Natural killer cell treated with Interleukin-12 subunit alpha and Interleukin-12 subunit beta and Interleukin-15 and Interleukin-18, amount 100 ng/mL, for 72 hours (primary cell): ENCODE data around the gene PBX1. TPM values are rescaled to one million over a fixed set of nuclear protein-coding genes. Genes with fewer than 3 reads are reported as not detected.

Experiments
- ATAC-seq, 2 donors: fragments of 150-1000 bp; cut with Tn5 transposase in 1 of 2; sonication (Bioruptor Pico), chemical (Tn5 transposase) in 1 of 2; 2 replicates each; pipeline ENCODE4 v1.10.0; 2021
- DNase-seq: peaks from one replicate; pipeline ENCODE4 v3.0.0; 2022; ENCODE audit warnings: low spot score
- H3K27ac Mint-ChIP-seq, 2 donors: 1 replicate in 1 of 2; 2 replicates in 1 of 2; pipeline ENCODE4 v1.8.0; 2022; ENCODE audit warnings: mixed read lengths in 2 of 2, mild to moderate bottlenecking in 1 of 2, moderate library complexity in 1 of 2
- H3K27me3 Mint-ChIP-seq, 2 donors: 1 replicate in 1 of 2; 2 replicates in 1 of 2; pipeline ENCODE4 v1.8.0; 2022; ENCODE audit warnings: mixed read lengths in 2 of 2
- H3K36me3 Mint-ChIP-seq: one replicate; pipeline ENCODE4 v1.8.0; 2022; ENCODE audit warnings: mixed read lengths
- H3K4me1 Mint-ChIP-seq, 2 donors: 1 replicate in 1 of 2; 2 replicates in 1 of 2; pipeline ENCODE4 v1.8.0; 2022; ENCODE audit warnings: low read depth in 2 of 2, mixed read lengths in 2 of 2, mild to moderate bottlenecking in 1 of 2
- H3K4me3 Mint-ChIP-seq: one replicate; pipeline ENCODE4 v1.8.0; 2022; ENCODE audit warnings: mixed read lengths
- H3K9me3 Mint-ChIP-seq: 2 replicates; pipeline ENCODE4 v1.8.0; 2022; ENCODE audit warnings: mixed read lengths
- total RNA-seq, 2 donors: library from RNA; stranded (reverse); gene quantifications; one replicate each; pipeline ENCODE4 v1.2.3, GENCODE V29; 2022

The PBX1 gene
- total RNA-seq, 2 donors from 2014 or later, result 0.53 TPM; not detected in 1

DNA sequence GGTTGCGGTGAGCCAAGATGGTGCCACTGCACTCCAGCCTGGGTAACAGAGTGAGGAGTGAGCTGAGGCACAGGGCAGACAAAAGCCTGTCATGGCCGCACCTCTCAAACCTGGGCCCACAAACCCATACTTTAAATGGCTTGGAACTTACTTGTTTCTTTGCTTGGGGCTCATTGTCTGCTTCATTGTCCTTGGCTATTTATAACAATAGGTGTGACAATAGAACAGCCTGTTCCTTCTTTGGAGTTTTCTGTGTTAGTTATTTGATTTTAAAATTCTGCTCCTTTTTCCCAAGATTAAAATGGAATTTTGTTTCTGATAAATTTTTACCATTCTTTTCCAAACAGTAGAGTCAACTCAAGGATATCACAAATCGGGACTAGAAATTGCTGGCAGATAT is 94.7 kb downstream of the PBX1 start:
- ATAC-seq (no peak), DNase-seq (no peak)
- peaks cover 3% of the 10 kb centered on the region for H3K9me3 Mint-ChIP-seq
- peaks cover 30 to 36% of the 10 kb centered on the region in 2 donors for H3K27me3 Mint-ChIP-seq
- no peaks in the 10 kb centered on the region for H3K36me3 Mint-ChIP-seq
- peaks cover 13 to 16% of the 10 kb centered on the region in 2 donors for H3K4me1 Mint-ChIP-seq
- no peak overlapping the region for H3K4me3 Mint-ChIP-seq
- no peak overlapping the region for H3K27ac Mint-ChIP-seq

DNA sequence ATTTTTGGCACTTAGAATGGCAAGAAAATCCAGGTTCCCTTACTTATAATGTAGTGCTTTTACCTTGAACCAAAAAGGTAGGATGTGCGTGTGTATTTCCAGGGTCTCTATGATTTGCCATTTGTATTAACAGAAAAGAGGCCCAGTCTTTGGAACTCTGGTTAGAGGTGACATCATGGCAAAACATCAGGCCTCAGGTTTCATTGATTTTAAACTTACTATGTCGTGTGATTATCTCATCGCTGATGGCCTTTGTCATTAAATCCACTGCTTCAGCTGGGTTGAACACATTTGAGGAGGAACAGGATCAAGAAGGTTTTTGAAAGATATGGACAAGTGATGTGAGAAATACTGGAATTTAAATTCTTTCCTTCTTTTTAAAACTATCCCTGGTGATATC is 95.2 kb downstream of the PBX1 start:
- H3K4me1 Mint-ChIP-seq, result peaks cover 13 to 14% of the 10 kb centered on the region in 2 donors
- ATAC-seq (no peak), DNase-seq (no peak)
- peaks cover 3% of the 10 kb centered on the region for H3K9me3 Mint-ChIP-seq
- no peaks in the 10 kb centered on the region for H3K36me3 Mint-ChIP-seq
- peaks cover 30 to 36% of the 10 kb centered on the region in 2 donors for H3K27me3 Mint-ChIP-seq
- H3K4me3 Mint-ChIP-seq, result no peak overlapping the region
- H3K27ac Mint-ChIP-seq, result no peak overlapping the region

DNA sequence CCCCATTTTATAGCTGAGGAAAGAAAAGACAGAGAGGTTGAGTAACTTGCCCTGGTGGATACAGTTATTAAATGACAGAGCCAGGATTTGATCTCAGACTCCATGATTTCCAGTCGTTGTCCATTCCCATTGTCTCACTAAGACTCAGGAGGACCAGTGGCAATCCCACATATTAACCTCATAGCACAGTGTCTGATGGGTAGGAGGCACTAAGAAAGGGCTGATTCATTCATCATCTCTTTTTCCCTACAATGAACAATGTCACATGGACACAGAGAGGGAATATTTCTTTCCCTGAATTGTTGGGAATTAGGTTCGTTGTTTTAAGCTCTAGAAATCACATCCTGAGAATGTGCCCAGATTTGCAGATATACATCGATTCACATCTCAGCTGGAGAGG is 99.9 kb downstream of the PBX1 start:
- Mint-ChIP-seq H3K9me3 (no peaks in the 10 kb centered on the region), H3K27me3 (peaks cover 30 to 38% of the 10 kb centered on the region in 2 donors), H3K4me3 (no peak overlapping the region), H3K4me1 (peaks cover 28 to 29% of the 10 kb centered on the region in 2 donors), H3K36me3 (peaks cover 5% of the 10 kb centered on the region), H3K27ac (no peak overlapping the region)
- ATAC-seq (no peak), DNase-seq (no peak)

DNA sequence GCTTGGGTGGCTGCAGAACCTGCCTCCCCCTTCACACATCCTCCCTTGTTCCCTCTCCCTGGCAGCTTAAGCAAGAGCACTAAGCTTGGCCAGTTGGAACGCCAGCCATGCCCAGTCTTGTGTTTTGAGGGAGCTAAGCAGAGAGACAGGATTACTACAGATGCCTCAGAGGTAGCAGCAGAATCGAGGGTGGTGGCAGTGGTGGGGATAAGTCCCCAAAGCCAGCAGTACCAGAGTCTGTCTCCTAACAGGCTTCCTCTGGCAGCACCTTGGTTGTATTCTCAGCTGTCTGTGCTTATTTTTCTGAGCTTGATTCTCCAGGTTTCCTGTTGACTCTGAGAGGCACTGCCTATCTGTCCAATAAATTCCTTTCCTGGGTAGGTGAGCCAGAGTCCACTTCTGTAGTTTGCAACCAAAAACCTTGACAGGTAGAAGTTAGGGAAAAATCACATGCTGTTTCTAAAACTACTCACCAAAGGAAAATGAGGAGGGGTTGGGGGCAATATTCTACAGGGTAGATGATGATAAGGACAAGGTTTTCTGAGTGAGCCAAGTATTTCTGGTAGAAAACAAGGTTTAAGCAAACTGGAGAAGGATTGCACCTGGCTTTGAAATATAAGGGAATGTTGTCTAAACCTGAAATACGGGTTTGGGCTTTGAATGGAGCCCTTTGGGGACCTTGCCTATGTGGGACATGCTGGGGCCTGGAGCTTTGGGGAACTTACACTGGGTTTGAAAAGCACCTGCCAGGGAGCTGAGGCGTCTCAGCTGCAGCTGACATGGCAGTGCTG is 100.8 kb downstream of the PBX1 start:
- no peak overlapping the region for H3K27ac Mint-ChIP-seq
- peak overlapping the region; percentile 40 for H3K4me3 Mint-ChIP-seq

DNA sequence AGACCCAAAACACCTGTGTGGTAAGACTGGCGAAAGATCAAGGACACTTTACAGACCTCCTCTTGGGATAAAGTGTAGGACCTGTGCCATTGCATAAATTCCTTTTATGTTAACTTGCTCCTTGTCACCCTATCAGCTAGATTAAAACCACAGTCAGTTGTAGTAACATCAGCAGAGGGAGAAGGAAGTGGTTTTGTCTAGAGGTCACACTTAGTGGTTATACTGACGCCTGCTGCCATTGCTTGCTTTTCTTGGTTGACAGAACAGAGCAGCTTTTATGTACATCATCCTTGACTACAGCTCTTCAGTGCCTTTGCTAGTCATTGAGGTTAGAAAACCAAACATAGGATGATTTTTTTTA is 101.4 kb downstream of the PBX1 start:
- H3K4me1 Mint-ChIP-seq, result peaks cover 38% of the 10 kb centered on the region in 2 donors
- peak overlapping the region; percentile 40 for H3K4me3 Mint-ChIP-seq
- DNase-seq, result peak; percentile 77

More for the DNA sequence above, 100.8 kb downstream of the PBX1 start:
- H3K4me1 Mint-ChIP-seq, result peaks cover 37 to 38% of the 10 kb centered on the region in 2 donors
- DNase-seq (no peak), ATAC-seq (no peak)
- peaks cover 3% of the 10 kb centered on the region for H3K9me3 Mint-ChIP-seq
- peaks cover 26 to 40% of the 10 kb centered on the region in 2 donors for H3K27me3 Mint-ChIP-seq
- peaks cover 10% of the 10 kb centered on the region for H3K36me3 Mint-ChIP-seq

DNA sequence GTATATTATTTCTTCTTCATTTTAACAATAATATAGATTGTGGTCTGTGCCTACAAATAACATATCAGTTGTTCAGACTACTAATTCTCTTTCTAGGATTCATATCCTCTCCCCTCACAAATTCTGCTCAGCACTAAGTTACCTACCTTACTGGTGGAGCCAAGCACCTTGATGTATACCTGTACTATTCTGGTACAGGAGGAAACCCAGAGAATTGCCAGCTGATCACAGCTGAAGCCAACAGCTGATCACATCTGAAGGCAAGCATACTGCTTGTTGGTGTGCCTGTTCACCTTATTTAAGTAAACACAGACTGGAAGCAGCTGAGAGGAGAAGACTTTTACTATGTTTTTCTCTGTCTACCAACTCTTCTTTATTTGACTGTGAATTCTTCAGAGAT is 101.8 kb downstream of the PBX1 start:
- ATAC-seq (no peak), DNase-seq (no peak)
- Mint-ChIP-seq H3K27me3 (peaks cover 24 to 38% of the 10 kb centered on the region in 2 donors), H3K4me3 (peak overlapping the region; percentile 40), H3K36me3 (peaks cover 10% of the 10 kb centered on the region), H3K4me1 (peaks cover 38% of the 10 kb centered on the region in 2 donors), H3K27ac (no peak overlapping the region), H3K9me3 (peaks cover 3% of the 10 kb centered on the region)

More for the DNA sequence above, 101.4 kb downstream of the PBX1 start:
- H3K9me3 Mint-ChIP-seq, result peaks cover 3% of the 10 kb centered on the region
- ATAC-seq, result peak; percentile 91 to 96
- H3K27ac Mint-ChIP-seq, result no peak overlapping the region
- H3K36me3 Mint-ChIP-seq, result peaks cover 10% of the 10 kb centered on the region
- peaks cover 26 to 39% of the 10 kb centered on the region in 2 donors for H3K27me3 Mint-ChIP-seq

- Mint-ChIP-seq H3K4me1 (peaks cover 38% of the 10 kb centered on the region in 2 donors), H3K9me3 (peaks cover 3% of the 10 kb centered on the region), H3K4me3 (no peak overlapping the region), H3K27ac (peak overlapping the region in 1 of 2 donors; percentile 52), H3K36me3 (peaks cover 10% of the 10 kb centered on the region), H3K27me3 (peaks cover 22 to 30% of the 10 kb centered on the region in 2 donors)
- DNase-seq (no peak), ATAC-seq (no peak)
Observed at GRCh38 chr1:164662462-164662861, 103.5 kb downstream of the PBX1 start.

GRCh38 chr1:164662955-164663354 is 104.0 kb downstream of the PBX1 start:
- Mint-ChIP-seq H3K27me3 (peaks cover 22 to 25% of the 10 kb centered on the region in 2 donors), H3K4me1 (peaks cover 38% of the 10 kb centered on the region in 2 donors), H3K27ac (peak overlapping the region; percentile 52 to 82)

GRCh38 chr1:164664127-164664526 is 105.1 kb downstream of the PBX1 start:
- H3K27ac Mint-ChIP-seq, result peak overlapping the region; percentile 2 to 82

More at GRCh38 chr1:164662955-164663354, 104.0 kb downstream of the PBX1 start:
- DNase-seq (no peak), ATAC-seq (no peak)
- H3K9me3 Mint-ChIP-seq, result peaks cover 3% of the 10 kb centered on the region
- peak overlapping the region; percentile 26 for H3K4me3 Mint-ChIP-seq
- H3K36me3 Mint-ChIP-seq, result peaks cover 10% of the 10 kb centered on the region

DNA sequence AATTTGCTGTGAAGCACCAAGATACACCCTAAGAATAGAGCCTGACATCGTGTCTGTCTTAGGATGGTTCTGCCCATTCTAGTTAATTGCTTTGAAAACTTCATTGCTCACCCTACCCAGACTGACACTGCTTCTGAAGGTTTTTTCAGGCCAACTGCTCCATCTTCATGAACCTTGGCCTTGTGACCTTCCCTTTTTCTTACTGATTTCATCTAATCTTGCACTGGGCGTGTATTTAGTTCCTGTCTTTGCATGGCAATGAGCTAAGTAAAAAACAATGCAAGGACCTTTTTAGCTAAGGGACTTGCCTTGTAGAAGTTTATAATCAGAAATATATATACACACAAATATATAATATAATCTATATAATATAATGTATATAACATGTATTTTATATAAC is 108.0 kb downstream of the PBX1 start:
- no peak overlapping the region for H3K4me3 Mint-ChIP-seq
- H3K36me3 Mint-ChIP-seq, result peaks cover 20% of the 10 kb centered on the region
- H3K27me3 Mint-ChIP-seq, result peaks cover 38 to 46% of the 10 kb centered on the region in 2 donors
- DNase-seq (no peak), ATAC-seq (no peak)
- H3K27ac Mint-ChIP-seq, result no peak overlapping the region
- peaks cover 19% of the 10 kb centered on the region in 2 donors for H3K4me1 Mint-ChIP-seq
- peaks cover 9% of the 10 kb centered on the region for H3K9me3 Mint-ChIP-seq

More at GRCh38 chr1:164664127-164664526, 105.1 kb downstream of the PBX1 start:
- peaks cover 13% of the 10 kb centered on the region for H3K36me3 Mint-ChIP-seq
- peaks cover 38% of the 10 kb centered on the region in 2 donors for H3K4me1 Mint-ChIP-seq
- ATAC-seq (peak; percentile 75 to 88), DNase-seq (peak; percentile 71)
- H3K27me3 Mint-ChIP-seq, result peaks cover 26 to 29% of the 10 kb centered on the region in 2 donors
- peak overlapping the region; percentile 26 for H3K4me3 Mint-ChIP-seq
- H3K9me3 Mint-ChIP-seq, result peaks cover 5% of the 10 kb centered on the region

GRCh38 chr1:164667600-164667999 is 108.6 kb downstream of the PBX1 start:
- ATAC-seq, result no peak
- Mint-ChIP-seq H3K4me3 (no peak overlapping the region), H3K27ac (no peak overlapping the region), H3K36me3 (peaks cover 20% of the 10 kb centered on the region), H3K4me1 (peaks cover 19% of the 10 kb centered on the region in 2 donors), H3K27me3 (peaks cover 41 to 51% of the 10 kb centered on the region in 2 donors), H3K9me3 (peaks cover 9% of the 10 kb centered on the region)
- DNase-seq, result no peak

- peaks cover 9% of the 10 kb centered on the region for H3K9me3 Mint-ChIP-seq
- H3K27me3 Mint-ChIP-seq, result peaks cover 39 to 48% of the 10 kb centered on the region in 2 donors
- H3K27ac Mint-ChIP-seq, result no peak overlapping the region
- no peak overlapping the region for H3K4me3 Mint-ChIP-seq
- H3K36me3 Mint-ChIP-seq, result peaks cover 15% of the 10 kb centered on the region
- DNase-seq (no peak), ATAC-seq (no peak)
- H3K4me1 Mint-ChIP-seq, result peaks cover 10 to 11% of the 10 kb centered on the region in 2 donors
Observed at GRCh38 chr1:164668491-164669400, 109.8 kb downstream of the PBX1 start.

DNA sequence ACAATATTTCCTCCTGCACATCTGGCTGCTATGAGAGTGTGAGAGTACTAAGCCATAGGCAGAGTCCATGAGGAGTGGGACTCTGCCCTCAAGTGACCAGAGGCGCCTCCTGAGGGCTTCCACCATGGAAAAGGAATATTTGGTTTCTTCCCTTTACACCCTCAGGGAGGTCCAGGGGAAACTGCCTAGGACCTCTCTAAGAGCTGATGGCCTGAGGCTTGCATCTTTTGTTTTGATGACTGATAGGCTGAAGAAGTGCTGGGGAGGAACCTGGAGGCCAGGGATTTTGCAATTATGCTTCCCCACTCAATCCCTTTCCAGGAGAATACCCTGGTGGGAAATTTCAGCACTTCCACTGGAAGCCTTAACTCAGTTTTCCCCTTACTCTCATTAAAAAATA is 111.0 kb downstream of the PBX1 start:
- DNase-seq, result no peak
- peaks cover 34 to 42% of the 10 kb centered on the region in 2 donors for H3K27me3 Mint-ChIP-seq
- no peaks in the 10 kb centered on the region for H3K4me1 Mint-ChIP-seq
- H3K9me3 Mint-ChIP-seq, result peaks cover 7% of the 10 kb centered on the region
- no peak for ATAC-seq
- H3K4me3 Mint-ChIP-seq, result no peak overlapping the region
- no peak overlapping the region for H3K27ac Mint-ChIP-seq
- peaks cover 10% of the 10 kb centered on the region for H3K36me3 Mint-ChIP-seq
